SH-SY5Y (cell line): ENCODE data around the gene EEA1.

ENCODE experiments used
- GATA2 ChIP-seq: IDR thresholded peaks from 2 replicates; pipeline ENCODE4 v1.6.1; 2011; ENCODE audit warnings: mild to moderate bottlenecking, low read depth, low read length
- GATA3 ChIP-seq: IDR thresholded peaks from 2 replicates; pipeline ENCODE4 v1.6.1; 2011; ENCODE audit warnings: low read depth, mild to moderate bottlenecking, low read length, moderate library complexity

- TF ChIP-seq GATA3, result no peak
- TF ChIP-seq GATA2, result no peak
These were observed 134.3 kb downstream of the EEA1 start for GRCh38 chr12:92794814-92795213.
